ENCODE data around the gene MOSMO.
A peak's percentile ranks its signal among the peaks of the same experiment; 100 is the strongest.
"Not testable (repeated sequence)": the region's sequence is repeated elsewhere in the genome, so short reads cannot be mapped to it uniquely, and the experiment has no call there.

Gene MOSMO

GRCh38 chr16:22093996-22094395 lies 86.1 kb downstream of the MOSMO start:
- DNase-seq (ENCODE audit: low spot score), result no peak

GRCh38 chr16:22098405-22099255 lies 90.7 kb downstream of the MOSMO start:
- DNase-seq (ENCODE audit: low spot score), result peak; percentile 37

GRCh38 chr16:22099256-22099975 lies 91.5 kb downstream of the MOSMO start:
- DNase-seq (ENCODE audit: low spot score), result no peak

GRCh38 chr16:22103441-22103840 lies 95.5 kb downstream of the MOSMO start:
- no peak for DNase-seq (ENCODE audit: low spot score)

- DNase-seq (ENCODE audit: low spot score), result no peak
Observed at GRCh38 chr16:22109258-22109898, 101.5 kb downstream of the MOSMO start.

- DNase-seq (ENCODE audit: low spot score), result not testable (repeated sequence)
Observed at GRCh38 chr16:22111629-22112028, 103.7 kb downstream of the MOSMO start.

GRCh38 chr16:22116095-22116700 lies 108.3 kb downstream of the MOSMO start:
- DNase-seq (ENCODE audit: low spot score), result no peak

GRCh38 chr16:22117609-22118008 lies 109.7 kb downstream of the MOSMO start:
- DNase-seq (ENCODE audit: low spot score), result no peak

GRCh38 chr16:22120440-22120839 lies 112.5 kb downstream of the MOSMO start:
- DNase-seq (ENCODE audit: low spot score), result no peak

- no peak for DNase-seq (ENCODE audit: low spot score)
Observed at GRCh38 chr16:22122239-22122638, 114.3 kb downstream of the MOSMO start.

GRCh38 chr16:22123146-22123545 lies 115.2 kb downstream of the MOSMO start:
- DNase-seq (ENCODE audit: low spot score), result no peak

- no peak for DNase-seq (ENCODE audit: low spot score)
Observed at GRCh38 chr16:22123759-22124490, 116.0 kb downstream of the MOSMO start.

- DNase-seq (ENCODE audit: low spot score), result no peak
Observed at GRCh38 chr16:22124583-22125284, 116.8 kb downstream of the MOSMO start.

GRCh38 chr16:22126037-22126558 lies 118.2 kb downstream of the MOSMO start:
- no peak for DNase-seq (ENCODE audit: low spot score)

- not testable (repeated sequence) for DNase-seq (ENCODE audit: low spot score)
Observed at GRCh38 chr16:22128537-22128936, 120.6 kb downstream of the MOSMO start.

GRCh38 chr16:22130528-22130927 lies 122.6 kb downstream of the MOSMO start:
- no peak for DNase-seq (ENCODE audit: low spot score)

- DNase-seq (ENCODE audit: low spot score), result no peak
Observed at GRCh38 chr16:22132801-22133200, 124.9 kb downstream of the MOSMO start.
